NCI-H446 treated with DMSO at 0.1 percent for 48 hours (cell line): ENCODE measurements around the gene EPOP.

Source experiments
- DNase-seq: peaks from one replicate; lab custom pipeline; 2025; lab: John Stamatoyannopoulos, UW

Gene EPOP

GRCh38 chr17:38674014-38674748, 576 bp downstream of the EPOP start:
- DNase-seq = no peak

- no peak for DNase-seq
These were observed 1.1 kb downstream of the EPOP start for GRCh38 chr17:38673707-38674013.

GRCh38 chr17:38672788-38673706, 1.7 kb downstream of the EPOP start:
- DNase-seq = no peak

GRCh38 chr17:38671939-38672720, 2.6 kb downstream of the EPOP start:
- DNase-seq = no peak

- no peak for DNase-seq
These were observed 5.2 kb downstream of the EPOP start for GRCh38 chr17:38669520-38669919.

GRCh38 chr17:38667787-38668122, 7.0 kb downstream of the EPOP start:
- DNase-seq = no peak

- peak; percentile 28 for DNase-seq
These were observed 7.5 kb downstream of the EPOP start for GRCh38 chr17:38667099-38667786.

GRCh38 chr17:38663964-38664644, 10.7 kb downstream of the EPOP start:
- no peak for DNase-seq

GRCh38 chr17:38663125-38663751, 11.5 kb downstream of the EPOP start:
- DNase-seq = peak; percentile 31

GRCh38 chr17:38660097-38661025, 14.4 kb downstream of the EPOP start:
- no peak for DNase-seq

- DNase-seq = no peak
These were observed 15.3 kb downstream of the EPOP start for GRCh38 chr17:38659415-38659814.

GRCh38 chr17:38658741-38659345, 15.9 kb downstream of the EPOP start:
- DNase-seq = no peak

GRCh38 chr17:38657824-38658740, 16.7 kb downstream of the EPOP start:
- no peak for DNase-seq

GRCh38 chr17:38656959-38657823, 17.6 kb downstream of the EPOP start:
- DNase-seq = no peak

GRCh38 chr17:38654411-38655398, 20.1 kb downstream of the EPOP start:
- DNase-seq = no peak

GRCh38 chr17:38653679-38654078, 21.1 kb downstream of the EPOP start:
- no peak for DNase-seq
